ENCODE measurements around the gene GLIPR1L2. TPM values are rescaled to one million over a fixed set of nuclear protein-coding genes. Genes with fewer than 3 reads are reported as not detected.

The GLIPR1L2 gene
- total RNA-seq, 1 experiment from 2014 or later = not detected

GRCh38 chr12:75481774-75482173, 90.9 kb downstream of the GLIPR1L2 start:
- H3K4me2 ChIP-seq (ENCODE audit: low read length) = peak overlapping the region; percentile 92
- no TSS peak for BruUV-seq (replicated peaks)
- H3K9me2 ChIP-seq (replicated peaks; ENCODE audit: low read length) = no peaks in the 10 kb centered on the region
- H3F3A ChIP-seq (ENCODE audit: low read length, unreplicated experiment) = no peaks in the 10 kb centered on the region
- H3K27ac ChIP-seq (ENCODE audit: low read length) = peak overlapping the region; percentile 77; the same call in 1 of the 2 replicates
- H3K79me2 ChIP-seq (ENCODE audit: low read length) = peaks cover 31% of the 10 kb centered on the region
- peaks cover 32% of the 10 kb centered on the region for H3K4me1 ChIP-seq (ENCODE audit: insufficient read depth, low read length)
- no peaks in the 10 kb centered on the region for H4K20me1 ChIP-seq (ENCODE audit: low read length)
- no peaks in the 10 kb centered on the region for H3K9me3 ChIP-seq (ENCODE audit: low read length)
- ChIA-PET CTCF (no interaction called here), POLR2A (ENCODE audit: unreplicated experiment) (no interaction called here)
- ATAC-seq (no peak), DNase-seq (no peak)
- H2AFZ ChIP-seq (ENCODE audit: low read length) = peak overlapping the region; percentile 75; the same call in 1 of the 2 replicates
- H3K36me3 ChIP-seq (ENCODE audit: low read depth, low read length) = no peaks in the 10 kb centered on the region
- peak overlapping the region; percentile 67 for H3K4me3 ChIP-seq (ENCODE audit: low read length)
- no peak for TF ChIP-seq CTCF (conservative IDR thresholded peaks at IDR 0.05; ENCODE audit: low read depth, low read length)
- no peak for TF ChIP-seq EZH2phosphoT487 (IDR thresholded peaks at IDR 0.05; ENCODE audit: borderline replicate concordance, low read length)
- TF ChIP-seq EZH2 (IDR thresholded peaks at IDR 0.05; ENCODE audit: low read length, unreplicated experiment) = no peak
- intact Hi-C loops (cut with micrococcal nuclease) = loop anchor here (2.0 to 10.0 kb wide), 2 partner anchors 91 to 317 kb away; partner anchors contain the start of gene GLIPR1L2
- 0 out of 2 replicates have a peak overlapping the region, but pooled peaks have one; percentile 61 for H3K9ac ChIP-seq (ENCODE audit: low read length)
- no peaks in the 10 kb centered on the region for H3K27me3 ChIP-seq (ENCODE audit: low read length)

Other genes with a start within 250 kb of the GLIPR1L2 start
- gene KCNC2, start 181.2 kb upstream of the GLIPR1L2 start, total RNA-seq (2014; rRNA removed) = not detected in 2 replicates
- 5.5 and 8.4 TPM in 2 replicates for gene CAPS2, start 60.8 kb upstream of the GLIPR1L2 start, total RNA-seq (2014; rRNA removed)
- gene GLIPR1L1, start 56.4 kb upstream of the GLIPR1L2 start, total RNA-seq (2014; rRNA removed) = not detected in 2 replicates
- gene GLIPR1, start 89.7 kb downstream of the GLIPR1L2 start, total RNA-seq (2014; rRNA removed) = 21.3 and 22.2 TPM in 2 replicates
- 49.9 and 68.4 TPM in 2 replicates for gene KRR1, start 120.5 kb downstream of the GLIPR1L2 start, total RNA-seq (2014; rRNA removed)

Measured in PC-3 (cell line).